NCI-H2171 (cell line): ENCODE data around the gene CEP85L.

ENCODE experiments used
- DNase-seq: peaks from one replicate; lab custom pipeline; 2025; lab: John Stamatoyannopoulos, UW

The CEP85L gene

DNA sequence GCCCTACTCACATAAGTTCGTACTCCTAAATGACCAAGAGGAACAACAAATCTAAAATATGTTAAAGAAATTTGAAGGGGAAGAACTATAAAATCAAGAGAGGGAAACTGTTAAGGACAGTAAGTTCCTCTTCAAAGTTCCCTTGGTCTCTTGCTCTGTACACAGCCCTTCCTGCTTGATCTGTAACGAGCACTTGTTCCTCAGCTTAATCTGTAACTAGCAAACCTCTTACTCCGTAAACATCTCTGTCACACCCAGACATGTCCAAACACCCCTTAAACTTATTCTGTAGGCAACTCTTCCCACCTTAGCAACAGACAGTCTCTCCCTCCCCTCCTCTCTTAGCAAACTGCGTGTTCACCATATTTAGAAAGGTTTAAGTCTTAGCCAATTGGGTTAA is 73.4 kb downstream of the CEP85L start:
- no peak for DNase-seq

GRCh38 chr6:118574051-118574865 is 77.1 kb downstream of the CEP85L start:
- DNase-seq = peak; percentile 24

DNA sequence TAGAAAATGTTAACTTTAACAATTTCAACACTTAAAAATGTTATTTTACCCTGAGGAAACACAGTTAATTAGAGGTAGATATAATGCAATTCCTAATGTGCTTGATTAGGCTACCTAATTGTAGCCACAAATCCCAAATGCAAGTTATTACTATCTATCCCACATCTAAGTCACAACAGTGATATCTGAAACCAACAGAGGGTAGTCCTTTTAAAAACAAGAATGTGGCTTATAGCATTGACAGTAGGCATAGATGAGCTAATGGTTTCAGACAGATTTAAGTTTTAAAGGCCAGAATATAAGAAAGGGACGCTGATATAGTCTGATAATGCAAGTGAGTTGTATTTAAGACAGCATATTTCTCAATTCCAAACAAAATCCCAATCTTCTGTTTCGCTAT is 80.3 kb downstream of the CEP85L start:
- DNase-seq = no peak

DNA sequence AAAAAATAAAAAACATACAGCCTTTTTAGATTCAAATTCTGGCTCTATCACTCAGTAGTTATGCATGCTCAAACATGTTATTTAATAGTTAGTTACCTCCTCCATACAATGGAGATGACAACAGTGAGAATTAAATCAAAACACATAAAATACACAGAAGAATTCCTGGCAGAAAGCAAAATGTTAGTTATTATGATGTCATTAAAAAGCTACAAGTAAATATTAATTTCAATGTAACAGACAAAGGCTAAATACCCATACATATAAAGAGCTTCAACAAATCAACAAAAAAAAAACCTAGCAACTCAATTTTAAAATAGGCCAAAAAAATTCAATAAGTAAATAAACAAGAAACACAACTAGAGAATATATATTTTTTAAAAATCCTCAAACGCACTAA is 81.9 kb downstream of the CEP85L start:
- no peak for DNase-seq

- DNase-seq = no peak
These were observed 83.4 kb downstream of the CEP85L start for GRCh38 chr6:118567974-118568373.

DNA sequence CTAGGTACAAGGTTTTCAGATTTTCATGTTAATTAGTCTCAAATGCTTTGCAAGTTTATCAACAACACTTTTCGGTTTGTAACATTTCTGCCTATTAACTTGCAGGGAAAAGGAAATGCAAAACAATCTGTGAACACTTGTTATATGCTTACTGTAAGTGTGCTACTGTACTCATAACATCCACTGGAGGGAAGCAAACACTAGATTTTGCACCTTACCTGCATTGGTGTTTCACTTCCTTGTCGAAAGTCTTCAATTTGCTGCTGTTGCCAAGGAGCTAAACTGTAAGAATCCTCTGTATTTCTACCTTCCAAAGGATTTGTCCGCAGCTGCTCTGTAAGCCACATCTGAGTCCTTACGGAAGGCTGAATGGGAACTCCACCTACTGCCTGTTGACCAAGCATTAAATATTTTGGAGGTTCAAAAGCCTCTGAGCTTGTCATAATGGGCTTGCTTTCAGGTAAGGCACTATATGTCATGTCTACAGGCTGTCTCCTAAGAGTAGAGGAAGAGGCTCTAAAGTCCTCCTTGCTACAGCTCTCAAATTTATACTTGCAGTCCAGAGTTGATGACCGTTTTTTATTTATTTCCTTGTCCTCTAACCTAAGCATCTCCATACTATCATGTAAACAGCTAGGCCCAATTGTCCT is 86.0 kb downstream of the CEP85L start:
- peak; percentile 41 for DNase-seq

DNA sequence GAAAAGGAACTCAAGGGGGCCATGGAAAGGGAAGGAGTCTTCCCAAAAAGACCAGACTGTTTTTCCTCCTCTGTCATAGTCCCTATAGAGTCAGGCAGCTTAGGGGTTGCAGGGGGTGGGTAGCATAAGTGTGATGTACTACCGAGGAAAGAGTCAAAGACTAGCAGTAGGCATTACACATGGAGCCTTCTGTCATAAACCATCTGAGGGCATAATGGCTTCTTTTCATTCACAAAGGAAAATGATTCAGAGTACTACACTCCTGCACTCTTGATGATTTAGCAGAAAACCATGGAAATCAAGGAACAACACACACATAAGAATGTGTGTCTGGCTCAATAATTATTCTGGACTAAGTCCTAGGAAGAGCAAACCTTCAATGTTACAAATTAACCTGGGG is 88.4 kb downstream of the CEP85L start:
- DNase-seq = no peak

GRCh38 chr6:118562248-118562647 is 89.1 kb downstream of the CEP85L start:
- DNase-seq = no peak

DNA sequence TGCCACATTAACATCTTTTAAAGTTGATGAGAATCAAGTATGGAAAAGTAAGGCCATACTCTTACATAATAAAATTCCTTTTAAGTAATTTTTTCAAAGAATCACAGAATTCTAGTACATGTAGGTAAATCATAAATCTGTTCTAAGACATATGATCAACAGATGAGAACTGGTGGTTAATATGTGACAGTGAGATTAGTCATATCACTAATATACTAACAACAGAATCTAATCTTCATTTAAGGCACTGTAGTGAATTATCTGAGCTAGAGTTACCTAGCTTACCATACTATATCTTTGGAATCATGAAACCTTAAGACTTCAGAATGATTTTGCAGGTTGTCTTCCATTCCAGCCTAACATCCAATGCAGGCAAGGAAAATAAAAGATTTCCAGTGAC is 91.7 kb downstream of the CEP85L start:
- no peak for DNase-seq

DNA sequence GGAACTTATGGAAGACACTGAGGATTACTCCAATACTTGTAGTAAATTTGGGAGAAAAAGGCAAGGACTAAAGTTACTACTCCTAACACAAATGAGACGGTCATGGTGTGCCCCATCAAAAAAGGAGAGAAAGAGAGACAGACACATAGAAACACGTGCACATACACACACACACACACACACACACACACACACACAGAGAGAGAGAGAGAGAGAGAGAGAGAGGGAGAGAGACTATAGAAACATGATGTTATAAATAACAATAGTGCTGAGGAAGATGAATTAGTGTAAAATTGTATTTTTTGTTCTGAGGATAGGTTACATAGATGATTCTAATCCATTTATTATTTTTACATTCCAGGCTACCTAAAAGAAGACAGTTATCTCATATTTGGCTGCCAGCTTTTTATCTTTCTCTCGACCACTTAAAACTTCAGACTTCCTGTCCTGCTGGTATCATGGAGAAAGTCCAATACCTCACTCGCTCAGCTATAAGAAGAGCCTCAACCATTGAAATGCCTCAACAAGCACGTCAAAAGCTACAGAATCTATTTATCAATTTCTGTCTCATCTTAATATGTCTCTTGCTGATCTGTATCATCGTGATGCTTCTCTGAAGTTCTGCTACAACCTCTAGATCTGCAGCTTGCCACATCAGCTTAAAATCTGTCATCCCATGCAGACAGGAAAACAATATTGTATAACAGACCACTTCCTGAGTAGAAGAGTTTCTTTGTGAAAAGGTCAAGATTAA is 92.8 kb downstream of the CEP85L start:
- DNase-seq = no peak

GRCh38 chr6:118554698-118555097 is 96.7 kb downstream of the CEP85L start:
- DNase-seq = no peak

GRCh38 chr6:118553132-118553531 is 98.3 kb downstream of the CEP85L start:
- no peak for DNase-seq

- DNase-seq = peak; percentile 25
These were observed 100.0 kb downstream of the CEP85L start for GRCh38 chr6:118551063-118552053.

- no peak for DNase-seq
These were observed 102.8 kb downstream of the CEP85L start for GRCh38 chr6:118548613-118549012.

GRCh38 chr6:118548136-118548535 is 103.3 kb downstream of the CEP85L start, which contains the start of gene PLN:
PLN (plus strand) TSS chr6:118548296; CDS start chr6:118558922, 10,626 bp downstream.
- DNase-seq = no peak

DNA sequence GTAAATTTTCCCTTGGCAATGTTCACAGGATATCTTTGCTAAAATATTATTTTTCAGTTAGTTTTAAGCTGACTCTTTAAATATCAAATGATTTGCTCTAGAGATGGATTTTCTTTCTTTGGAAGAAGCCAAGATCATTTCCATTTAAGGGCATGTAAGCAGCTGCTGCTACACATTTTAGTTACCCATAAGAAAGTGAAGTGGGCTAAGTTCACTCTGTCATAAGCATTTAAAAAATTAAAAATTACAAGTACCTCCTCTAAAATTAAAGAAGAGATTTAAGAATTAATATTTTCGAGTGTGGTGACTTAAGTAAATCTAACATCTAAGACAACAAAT is 104.5 kb downstream of the CEP85L start:
- no peak for DNase-seq

- DNase-seq = no peak
These were observed 105.1 kb downstream of the CEP85L start for GRCh38 chr6:118546164-118546879.

DNA sequence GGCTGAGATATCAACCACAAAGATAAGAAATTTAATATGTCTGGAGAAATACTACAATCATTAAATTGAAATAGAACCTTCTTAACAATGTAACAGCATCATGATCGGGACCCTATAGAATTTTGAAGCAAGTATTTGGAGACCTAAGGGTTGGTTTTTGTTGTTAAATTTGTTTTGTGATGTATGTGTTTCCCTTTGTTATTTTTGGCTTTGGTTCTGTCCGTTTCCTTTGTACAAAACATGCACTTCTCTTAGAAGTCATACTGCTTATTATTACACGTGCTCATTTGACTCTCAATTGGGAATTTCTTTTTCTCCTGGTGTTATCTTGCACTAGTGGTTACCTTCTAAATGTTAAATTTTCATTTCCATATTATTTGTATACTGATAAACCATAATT is 107.3 kb downstream of the CEP85L start:
- DNase-seq = no peak

DNA sequence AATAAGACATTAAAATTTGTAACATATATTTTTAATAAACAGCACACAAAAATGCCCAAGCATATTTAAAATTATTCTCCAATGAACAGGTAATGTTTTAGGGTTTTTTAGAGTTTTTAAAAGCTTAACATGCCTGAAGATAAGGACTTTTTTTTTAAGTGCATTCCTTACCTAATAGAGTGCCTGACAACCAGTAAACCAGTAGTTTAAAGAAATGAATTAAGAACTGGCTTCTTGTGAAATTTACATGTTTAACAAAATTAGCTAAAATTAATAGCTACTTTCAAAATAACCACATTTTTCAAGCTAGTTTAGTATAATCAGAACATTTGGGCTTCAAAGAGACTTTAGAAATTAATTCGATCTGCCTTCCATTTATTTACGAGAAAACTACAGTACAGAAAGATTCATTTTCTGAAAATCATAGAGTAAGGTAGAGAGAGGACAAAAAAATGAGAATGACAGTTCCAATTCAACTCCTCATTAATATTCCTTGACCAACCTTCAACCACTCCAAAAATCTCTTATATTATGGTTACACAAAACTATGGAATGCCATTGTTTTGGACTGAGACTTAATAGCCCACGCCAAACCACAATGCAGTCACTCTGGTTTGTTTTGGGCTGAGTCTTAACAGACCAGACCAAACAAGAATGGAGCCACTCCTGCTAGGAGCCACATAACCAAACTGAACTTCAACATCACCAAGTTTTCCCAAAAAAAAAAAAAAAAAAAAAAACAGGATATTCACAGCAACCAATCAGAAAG is 109.0 kb downstream of the CEP85L start:
- no peak for DNase-seq

DNA sequence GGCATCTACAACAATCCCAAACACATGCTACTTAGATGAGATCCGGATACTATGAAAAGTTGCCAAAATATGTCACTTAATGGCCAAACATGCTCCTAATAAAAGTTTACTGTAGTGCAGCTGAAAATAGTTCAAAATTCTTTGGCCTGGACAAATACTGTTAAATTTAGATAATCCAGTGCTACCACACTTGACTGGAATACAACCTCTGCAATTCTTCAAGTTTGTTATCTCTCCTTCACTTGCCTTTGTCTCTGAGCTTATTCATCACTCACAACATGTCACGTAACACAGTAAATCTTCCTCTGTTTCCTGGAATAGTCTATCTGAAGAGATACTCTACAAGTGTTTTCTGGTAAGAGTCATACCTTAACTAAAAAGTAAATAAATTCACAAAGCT is 113.8 kb downstream of the CEP85L start:
- DNase-seq = no peak
